GM19043 (cell line): Measurements from ENCODE around the gene CAMK2N1.
"Not testable (repeated sequence)": the region's sequence is repeated elsewhere in the genome, so short reads cannot be mapped to it uniquely, and the experiment has no call there.

Source experiments
- ATAC-seq: cut with Tn5 transposase; IDR thresholded peaks from one replicate; pipeline ENCODE4 v1.9.1; 2021; ENCODE audit warnings: low read depth; ENCODE audit not compliant: unreplicated experiment

Gene CAMK2N1

GRCh38 chr1:20485527-20486456, at the start of gene CAMK2N1:
CAMK2N1 (minus strand) TSS chr1:20486210; CDS start chr1:20485379, 831 bp downstream.
- no peak for ATAC-seq

GRCh38 chr1:20534659-20535417, 48.8 kb upstream of the CAMK2N1 start:
- no peak for ATAC-seq

- no peak for ATAC-seq
These were observed 47.6 kb upstream of the CAMK2N1 start for GRCh38 chr1:20533635-20534034.

- ATAC-seq, result no peak
These were observed 44.9 kb upstream of the CAMK2N1 start for GRCh38 chr1:20530901-20531300.

- no peak for ATAC-seq
These were observed 44.3 kb upstream of the CAMK2N1 start for GRCh38 chr1:20530306-20530705.

GRCh38 chr1:20528221-20528620, 42.2 kb upstream of the CAMK2N1 start:
- ATAC-seq, result no peak

GRCh38 chr1:20526267-20526666, 40.3 kb upstream of the CAMK2N1 start:
- no peak for ATAC-seq

- no peak for ATAC-seq
These were observed 36.2 kb upstream of the CAMK2N1 start for GRCh38 chr1:20521960-20522861.

- ATAC-seq, result not testable (repeated sequence)
These were observed 33.7 kb upstream of the CAMK2N1 start for GRCh38 chr1:20519609-20520262.

- ATAC-seq, result no peak
These were observed 25.8 kb upstream of the CAMK2N1 start for GRCh38 chr1:20511518-20512428.

GRCh38 chr1:20508411-20508771, 22.4 kb upstream of the CAMK2N1 start:
- ATAC-seq, result no peak

GRCh38 chr1:20507564-20508410, 21.8 kb upstream of the CAMK2N1 start, which contains the start of gene MUL1:
MUL1 (minus strand) TSS chr1:20508151; CDS start chr1:20508024, 127 bp downstream.
- peak; percentile 93 for ATAC-seq

GRCh38 chr1:20507248-20507563, 21.2 kb upstream of the CAMK2N1 start:
- ATAC-seq, result no peak

- no peak for ATAC-seq
These were observed 19.5 kb upstream of the CAMK2N1 start for GRCh38 chr1:20505488-20505887.

- no peak for ATAC-seq
These were observed 14.7 kb upstream of the CAMK2N1 start for GRCh38 chr1:20500716-20501115.

- no peak for ATAC-seq
These were observed 13.7 kb upstream of the CAMK2N1 start for GRCh38 chr1:20499718-20500117.

GRCh38 chr1:20499105-20499504, 13.1 kb upstream of the CAMK2N1 start:
- no peak for ATAC-seq

GRCh38 chr1:20498116-20498515, 12.1 kb upstream of the CAMK2N1 start:
- no peak for ATAC-seq
